Kidney tubule cell (primary cell): Measurements from ENCODE around the gene LRMDA.

ENCODE experiments used
- DNase-seq: peaks from one replicate; pipeline ENCODE4 v3.0.0-alpha.2; 2018; ENCODE audit warnings: low spot score

LRMDA gene

DNA sequence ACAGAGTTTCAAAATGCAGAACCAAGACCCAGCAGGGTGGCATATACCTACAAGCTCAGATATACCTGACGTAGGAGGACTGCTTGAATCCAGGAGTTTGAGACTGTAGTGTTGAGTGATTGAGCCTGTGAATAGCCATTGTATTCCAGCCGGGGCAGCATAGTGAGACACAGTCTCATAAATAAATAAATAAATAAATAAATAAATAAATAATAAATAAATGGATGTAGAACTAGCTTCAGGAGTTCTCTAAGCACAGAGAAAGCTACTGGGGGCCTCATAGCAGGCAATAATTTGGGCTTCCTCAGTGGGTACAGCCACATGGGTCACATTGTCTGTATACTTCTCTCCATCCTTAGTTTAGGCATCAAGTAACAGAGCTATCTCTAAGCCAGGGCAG, 906.8 kb downstream of the LRMDA start:
- no peak for DNase-seq

DNA sequence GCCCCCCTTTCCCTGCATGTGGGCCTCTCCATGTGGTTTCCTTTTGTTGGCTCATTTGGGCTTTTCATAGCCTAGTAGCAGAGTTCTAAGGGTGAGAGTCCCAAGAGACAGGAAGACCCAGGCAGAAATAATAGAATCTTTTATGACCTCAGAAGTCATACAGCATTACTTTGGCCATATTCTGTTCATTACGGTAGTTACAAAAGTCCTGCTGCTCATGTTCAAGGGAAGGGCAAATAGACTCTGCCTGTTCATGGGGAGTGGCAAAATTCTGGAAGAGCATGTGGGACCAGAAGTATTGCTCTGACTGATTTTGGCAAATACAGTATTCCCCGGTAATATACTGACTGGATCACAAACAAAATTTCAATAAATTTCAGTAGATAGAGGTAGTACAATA, 910.3 kb downstream of the LRMDA start:
- DNase-seq = no peak

DNA sequence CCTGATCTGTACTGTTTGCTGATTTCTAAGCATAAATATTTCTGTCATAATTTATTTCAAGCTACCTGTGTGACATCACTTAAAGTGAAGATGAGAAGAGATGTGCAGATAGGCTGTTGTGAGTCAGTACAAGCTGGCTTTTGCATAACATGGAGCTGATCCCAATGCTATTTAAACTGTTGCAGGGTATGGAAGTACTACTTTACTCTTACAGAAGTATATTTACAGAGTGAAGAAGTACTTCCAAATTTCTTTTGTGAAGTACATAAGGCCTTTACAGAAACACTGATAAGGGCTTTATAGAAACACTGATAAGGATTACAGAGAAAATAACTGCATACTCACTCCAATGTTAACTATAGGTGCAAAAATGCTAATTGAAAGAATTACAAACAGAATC, 911.6 kb downstream of the LRMDA start:
- DNase-seq = no peak

DNA sequence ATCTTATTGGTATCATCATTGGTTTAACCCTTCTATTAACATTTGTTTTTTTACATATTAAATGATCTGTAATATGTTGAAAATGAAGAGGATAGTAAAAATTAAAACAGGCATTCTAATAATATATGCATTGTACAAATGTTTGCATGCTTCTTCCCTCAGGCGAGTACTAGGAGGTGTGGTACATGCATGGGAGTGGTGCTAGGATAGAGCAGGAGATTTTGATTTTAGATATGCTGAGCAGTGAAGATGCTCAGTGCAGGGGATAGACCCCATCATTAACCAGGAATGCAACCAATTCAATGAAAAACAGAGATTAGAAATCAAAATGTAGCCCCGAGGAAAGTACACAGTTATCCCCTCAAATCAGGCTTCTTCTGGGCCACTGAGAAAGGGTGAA, 916.4 kb downstream of the LRMDA start:
- no peak for DNase-seq

DNA sequence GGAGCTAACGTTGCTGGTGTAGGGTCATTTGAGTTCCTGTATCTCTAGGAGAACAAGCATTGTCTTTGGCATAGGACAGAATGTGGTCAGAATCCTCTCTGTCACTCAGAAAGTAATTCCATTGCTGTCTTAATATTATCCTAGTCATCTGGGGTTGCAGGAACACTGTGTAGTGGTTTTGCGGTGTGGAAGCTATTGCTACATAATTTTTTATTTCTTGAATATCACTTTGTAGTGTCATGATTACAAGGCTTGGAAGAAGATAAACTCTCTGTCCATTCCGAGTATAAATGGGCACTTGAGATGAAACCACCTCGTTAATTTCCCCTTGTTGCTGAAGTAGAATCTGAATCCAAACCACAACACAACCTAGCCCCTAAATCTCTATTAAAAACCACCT, 919.2 kb downstream of the LRMDA start:
- no peak for DNase-seq

DNA sequence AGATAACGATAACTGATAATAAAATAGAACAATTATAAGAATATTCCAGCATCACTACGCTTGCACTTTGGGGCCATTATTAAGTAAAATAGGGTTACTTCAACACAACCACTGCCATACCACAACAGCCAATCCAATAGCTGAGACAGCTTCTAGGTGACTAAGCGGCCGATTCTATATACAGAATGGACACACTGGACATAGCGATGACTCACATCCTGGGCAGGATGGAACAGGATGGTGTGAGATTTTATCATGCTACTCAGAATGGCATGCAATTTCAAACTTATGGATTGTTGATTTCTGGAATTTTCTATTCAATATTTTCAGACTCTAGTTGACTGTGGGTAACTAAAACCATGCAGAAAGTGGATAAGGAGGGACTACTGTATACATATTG, 920.9 kb downstream of the LRMDA start:
- peak; percentile 70 for DNase-seq

DNA sequence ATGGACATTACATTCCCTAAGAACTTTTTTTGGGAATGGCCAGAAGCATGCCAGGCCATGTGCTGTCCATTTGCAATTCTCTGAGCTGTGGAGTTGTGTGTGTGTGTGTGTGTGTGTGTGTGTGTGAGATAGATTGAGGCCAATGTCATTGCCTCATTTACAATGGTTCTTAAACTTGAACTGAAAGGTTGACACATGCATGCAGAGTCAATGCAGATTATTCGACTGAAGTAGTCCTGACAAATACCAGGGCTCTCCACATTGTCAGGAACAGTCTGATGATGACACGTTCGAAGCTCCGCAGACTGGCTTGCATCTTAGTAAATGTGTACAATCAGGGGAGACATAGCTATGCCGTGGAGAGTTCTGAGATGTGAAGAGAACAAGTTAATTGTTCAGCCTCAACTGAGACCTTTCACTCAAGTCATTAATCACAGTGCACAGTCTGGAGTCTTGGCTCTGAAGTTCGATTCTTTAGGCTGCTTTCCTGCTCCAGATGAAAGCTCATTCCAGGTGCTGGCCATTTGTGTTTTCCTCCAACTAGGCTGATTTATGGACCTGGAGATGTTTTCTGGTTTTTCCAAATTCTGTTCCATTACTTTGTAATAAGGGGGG, 921.9 kb downstream of the LRMDA start:
- no peak for DNase-seq

DNA sequence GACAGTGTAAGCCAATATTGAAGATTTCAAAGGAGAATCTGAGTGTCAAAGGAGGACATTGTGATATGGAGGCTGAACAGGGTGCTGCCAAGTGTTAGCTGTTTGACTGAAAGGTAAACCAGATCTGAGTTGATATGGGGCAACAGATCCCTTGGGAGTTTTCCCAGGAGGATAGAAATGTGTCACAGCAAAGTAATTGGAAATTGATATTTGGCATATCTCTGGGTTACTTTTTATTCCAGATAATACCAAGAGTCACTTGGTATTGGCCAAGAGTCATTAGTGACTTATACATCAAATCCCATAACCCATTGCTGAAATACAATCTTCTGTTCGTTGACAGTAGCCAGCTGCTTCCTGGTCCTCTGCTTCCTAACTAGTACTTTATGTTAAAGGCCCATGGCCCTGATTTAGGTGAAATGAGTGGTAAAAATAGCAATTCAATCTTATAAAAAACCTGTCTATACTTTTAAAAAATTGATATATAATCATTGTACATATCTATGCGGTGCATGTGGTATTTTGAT, 922.9 kb downstream of the LRMDA start:
- no peak for DNase-seq

DNA sequence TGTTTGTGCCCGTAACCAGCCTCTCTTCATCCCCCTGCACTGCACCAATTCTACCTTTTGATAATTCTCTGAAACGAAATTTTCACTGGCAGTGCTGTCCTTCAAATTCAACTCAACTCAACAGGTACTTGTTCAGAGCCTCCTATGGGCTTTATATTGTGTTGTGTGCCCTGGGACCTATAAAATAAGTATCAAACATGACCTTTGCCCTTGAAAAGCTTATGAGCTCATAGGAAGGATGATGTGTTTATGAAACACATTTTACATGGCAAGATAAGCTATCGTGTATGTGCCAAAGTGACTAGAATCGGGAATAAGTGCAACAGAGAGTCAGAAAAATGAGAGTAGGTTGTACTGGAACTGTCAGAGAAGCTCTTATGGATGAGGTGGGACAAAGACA, 923.5 kb downstream of the LRMDA start:
- no peak for DNase-seq

DNA sequence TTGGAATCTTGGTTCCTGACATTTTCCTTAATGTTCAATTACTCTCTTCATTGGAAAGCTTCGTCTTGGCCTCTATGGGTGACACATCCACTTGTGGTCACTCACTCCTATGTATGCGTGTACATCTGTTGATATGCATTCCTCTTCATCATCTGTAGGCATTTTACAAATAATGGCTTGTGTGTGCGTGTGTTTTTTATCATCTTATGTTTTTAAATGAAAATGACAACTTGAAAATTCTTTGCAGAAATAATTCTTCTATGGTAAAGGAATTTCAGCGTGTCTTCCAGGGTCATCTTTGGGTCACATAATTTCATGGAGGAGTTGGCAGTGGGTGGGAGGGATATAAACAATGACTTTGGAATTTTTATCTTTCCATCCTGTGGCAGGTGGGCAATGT, 925.1 kb downstream of the LRMDA start:
- DNase-seq = no peak

DNA sequence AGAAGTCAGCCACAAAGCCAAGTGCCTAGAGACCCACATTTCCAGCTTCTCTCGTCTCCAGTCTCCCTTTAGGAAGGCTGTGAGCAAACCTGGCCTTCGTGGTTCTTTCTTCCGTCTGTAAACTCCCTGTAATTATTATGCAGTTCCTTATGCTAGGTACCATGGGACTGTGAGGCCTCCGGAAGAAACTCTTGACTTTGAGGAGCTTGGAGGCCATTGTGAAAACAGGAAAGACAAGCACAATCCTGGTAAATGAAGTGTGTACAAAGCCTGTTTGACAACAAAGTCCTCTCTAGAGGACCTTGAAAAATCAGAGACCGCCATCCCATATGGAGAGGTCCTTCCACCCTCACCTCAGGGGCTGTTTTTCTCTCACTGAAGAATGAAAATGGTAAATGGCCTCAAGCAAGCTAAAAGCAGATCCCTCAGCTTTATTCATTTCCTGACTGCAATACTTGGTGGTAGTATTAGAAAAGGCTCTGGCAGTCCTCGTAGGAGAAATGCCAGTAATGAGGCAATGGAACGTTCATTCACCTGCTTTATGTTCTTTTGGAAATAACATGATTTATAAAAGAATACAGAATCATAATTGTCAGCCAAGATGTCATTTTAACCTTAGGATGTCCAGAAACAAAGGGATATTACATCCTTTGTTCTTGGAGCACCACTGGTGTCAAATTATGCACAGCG, 926.4 kb downstream of the LRMDA start:
- DNase-seq = no peak

DNA sequence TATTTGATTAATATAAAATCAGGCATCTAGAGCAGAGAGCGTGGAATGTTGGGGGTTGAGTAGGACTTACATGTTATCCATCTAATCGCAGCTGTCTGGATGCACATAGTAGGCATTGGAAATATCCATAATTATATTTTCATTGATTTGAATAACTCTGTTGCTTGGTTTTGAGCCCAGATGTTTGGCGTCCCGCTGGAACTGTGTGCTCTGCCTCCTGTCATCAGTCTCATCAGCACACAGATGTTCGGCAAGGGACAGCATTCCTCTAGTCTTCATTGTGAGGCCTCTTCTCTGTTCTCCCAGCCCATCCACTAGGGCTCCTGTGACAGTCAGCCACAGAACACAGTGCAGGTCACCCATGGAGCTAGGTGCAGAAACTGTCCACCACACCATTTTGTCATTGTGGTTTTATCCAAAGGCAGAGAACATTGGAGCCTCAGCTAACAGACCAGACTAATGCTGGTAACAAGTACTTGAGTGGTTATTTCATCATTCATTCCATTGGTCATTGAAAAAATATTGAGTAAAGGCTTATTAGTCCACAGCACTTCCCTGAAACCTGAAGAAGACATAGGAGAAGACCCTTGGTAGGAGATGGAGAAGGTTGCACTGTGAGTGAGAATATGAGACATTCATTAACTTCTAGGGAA, 927.4 kb downstream of the LRMDA start:
- DNase-seq = no peak

DNA sequence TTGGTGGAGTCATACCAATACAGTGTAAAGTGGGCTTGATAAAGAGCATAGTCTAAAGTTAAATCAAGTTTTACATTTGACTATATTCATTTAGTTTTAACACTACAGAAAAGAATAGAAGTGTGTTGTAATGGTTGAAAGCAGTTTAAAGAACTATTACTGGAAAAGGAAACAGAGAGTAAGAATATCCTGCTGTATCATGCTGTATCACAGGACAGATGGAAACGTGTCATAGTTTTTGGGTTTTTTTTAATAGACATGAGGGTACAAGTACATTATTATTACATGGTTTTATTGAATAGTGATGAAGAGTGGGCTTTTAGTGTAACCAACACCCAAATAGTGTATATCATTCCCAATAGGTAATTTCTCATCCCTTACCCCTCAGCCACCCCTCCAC, 944.3 kb downstream of the LRMDA start:
- no peak for DNase-seq

DNA sequence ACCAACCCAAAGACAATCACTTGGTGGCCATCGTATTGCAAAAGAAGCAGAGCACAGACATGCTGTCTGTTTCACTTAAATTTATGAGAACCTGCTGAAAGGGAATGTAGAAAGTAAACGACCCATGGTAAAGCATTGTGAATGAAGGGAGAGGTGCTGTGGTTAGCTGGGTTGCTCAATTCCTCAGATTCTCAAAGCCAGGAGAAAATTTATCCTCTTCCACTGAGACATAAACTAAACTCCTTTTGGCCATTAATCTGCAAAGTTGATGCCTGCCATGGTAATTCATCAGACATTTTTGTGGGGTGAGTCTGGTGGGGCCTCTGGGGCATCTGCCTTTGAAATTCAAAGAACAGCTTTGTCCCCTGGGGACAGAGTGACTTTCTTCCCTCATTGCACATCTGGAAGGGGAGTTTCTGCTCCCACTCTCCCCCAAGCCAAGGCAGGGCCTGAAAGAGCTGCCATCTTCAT, 951.0 kb downstream of the LRMDA start:
- peak; percentile 35 for DNase-seq

DNA sequence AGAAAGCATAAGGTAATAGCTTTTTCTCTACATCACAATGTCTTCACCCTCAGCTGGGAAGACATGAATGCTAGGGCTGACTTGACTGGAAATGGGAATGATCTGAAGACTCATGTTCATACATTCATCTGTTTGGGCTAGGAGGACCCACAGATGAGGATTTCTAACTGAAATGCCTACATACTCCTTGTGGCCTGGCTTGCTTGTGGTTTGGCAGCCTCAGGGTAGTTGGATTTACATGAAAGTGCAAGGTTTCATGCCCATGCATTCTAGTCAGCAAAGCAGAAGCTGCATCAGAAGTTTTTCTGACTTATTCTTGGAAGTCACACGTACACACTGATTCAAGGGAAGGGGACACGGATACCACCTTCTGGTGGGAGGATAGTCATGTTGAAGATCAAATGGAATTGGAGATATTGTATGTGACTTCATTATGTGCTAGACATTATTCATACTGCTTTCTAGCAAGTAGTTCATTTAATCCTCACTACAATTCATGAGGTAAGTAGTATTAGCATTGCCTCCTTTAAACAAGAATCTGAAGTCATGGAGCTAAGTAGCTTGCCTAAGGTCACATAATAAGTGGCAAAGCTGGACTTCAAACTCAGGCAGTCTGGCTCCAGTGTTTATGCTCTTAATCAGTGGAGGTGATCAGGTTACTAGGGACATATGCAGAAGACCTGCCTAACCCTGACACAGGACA, 957.0 kb downstream of the LRMDA start:
- no peak for DNase-seq

DNA sequence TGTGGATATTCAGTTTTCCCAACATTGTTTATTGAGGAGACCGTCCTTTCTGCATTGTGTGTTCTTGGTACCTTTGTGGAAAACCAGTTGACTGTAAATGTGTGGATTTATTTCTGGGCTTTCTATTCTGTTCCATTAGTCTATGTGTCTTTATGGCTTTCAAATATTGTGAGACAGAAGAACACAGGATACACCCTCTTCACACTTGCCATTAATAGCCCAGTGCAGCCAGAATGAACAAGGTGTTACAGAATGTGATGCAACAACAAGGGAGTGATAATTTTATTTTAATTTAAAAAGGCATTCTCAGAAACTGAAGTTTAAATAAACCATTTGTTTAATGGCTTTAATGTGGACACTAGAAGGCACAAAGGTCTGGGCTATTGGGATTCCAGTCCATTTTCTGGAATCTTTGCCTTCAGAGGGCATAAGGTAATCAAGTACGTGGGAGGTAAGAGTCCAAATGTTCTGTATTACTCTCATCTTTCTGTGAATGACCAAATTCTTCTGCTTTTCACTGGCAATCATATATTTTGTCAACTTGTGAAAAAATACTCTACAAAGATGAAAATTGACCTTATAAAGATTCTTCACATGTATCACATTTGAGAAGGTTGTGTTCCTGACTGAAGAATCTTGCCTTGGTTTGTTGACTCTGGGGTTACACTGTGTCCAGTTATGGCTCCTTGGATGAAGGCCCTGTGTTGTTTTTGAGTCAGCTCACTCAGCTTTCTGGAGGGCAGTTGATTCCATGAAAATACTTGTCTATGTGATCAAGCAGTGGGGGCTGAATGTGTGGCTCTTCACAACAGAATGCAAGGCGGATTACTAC, 962.7 kb downstream of the LRMDA start:
- DNase-seq = no peak

DNA sequence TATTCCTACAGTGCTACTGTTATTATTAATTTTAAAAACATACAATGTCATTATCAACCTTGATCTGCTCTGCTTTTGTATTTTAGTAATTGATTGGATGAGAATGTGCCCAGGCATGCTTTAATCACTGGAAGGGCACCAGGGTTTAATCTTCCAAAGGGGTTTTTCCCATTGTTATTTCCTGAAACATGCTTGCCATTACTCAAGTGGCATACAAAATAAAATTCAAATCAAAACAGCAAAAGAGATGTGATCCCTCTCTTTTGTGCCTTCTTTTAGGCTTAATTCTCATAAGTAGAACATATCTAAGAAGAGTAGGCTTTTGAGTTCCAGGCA, 963.3 kb downstream of the LRMDA start:
- DNase-seq = no peak

DNA sequence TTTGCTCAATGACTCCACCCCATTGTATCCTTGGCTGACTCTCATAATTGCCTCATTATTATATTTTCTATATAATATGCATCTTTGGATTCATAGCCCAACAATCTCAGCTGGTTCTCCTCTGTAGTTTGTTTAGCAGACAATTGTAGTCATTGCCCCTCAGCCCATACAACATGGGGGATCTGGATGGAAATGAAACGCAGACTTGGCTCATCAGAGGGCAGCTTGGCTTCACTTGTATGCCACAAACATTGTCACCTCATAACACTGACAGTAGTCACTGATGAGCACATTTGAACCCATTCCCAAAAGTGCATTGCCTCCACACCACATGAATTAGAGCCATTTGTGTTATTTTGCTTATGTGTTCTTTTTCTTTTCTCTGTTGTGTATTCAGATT, 963.8 kb downstream of the LRMDA start:
- DNase-seq = no peak

DNA sequence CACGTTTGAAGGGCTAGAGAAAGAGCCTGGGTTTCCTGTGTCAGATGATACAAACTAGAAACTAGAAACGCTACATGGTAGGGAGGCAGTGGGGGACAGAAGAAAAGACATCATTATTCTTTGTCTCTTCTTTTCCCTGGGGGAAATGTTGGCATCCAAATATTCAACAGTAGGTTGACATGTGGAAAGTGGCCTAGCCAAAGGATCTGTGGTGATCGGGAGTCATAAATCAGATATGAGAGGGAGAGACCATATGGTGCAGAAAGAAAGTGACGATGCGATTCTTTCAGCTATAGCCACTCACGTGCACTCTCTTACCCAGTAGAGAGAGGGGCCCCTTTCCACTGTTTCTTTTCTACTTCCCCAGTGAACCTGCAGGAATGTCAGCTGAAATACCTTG, 964.7 kb downstream of the LRMDA start:
- no peak for DNase-seq

DNA sequence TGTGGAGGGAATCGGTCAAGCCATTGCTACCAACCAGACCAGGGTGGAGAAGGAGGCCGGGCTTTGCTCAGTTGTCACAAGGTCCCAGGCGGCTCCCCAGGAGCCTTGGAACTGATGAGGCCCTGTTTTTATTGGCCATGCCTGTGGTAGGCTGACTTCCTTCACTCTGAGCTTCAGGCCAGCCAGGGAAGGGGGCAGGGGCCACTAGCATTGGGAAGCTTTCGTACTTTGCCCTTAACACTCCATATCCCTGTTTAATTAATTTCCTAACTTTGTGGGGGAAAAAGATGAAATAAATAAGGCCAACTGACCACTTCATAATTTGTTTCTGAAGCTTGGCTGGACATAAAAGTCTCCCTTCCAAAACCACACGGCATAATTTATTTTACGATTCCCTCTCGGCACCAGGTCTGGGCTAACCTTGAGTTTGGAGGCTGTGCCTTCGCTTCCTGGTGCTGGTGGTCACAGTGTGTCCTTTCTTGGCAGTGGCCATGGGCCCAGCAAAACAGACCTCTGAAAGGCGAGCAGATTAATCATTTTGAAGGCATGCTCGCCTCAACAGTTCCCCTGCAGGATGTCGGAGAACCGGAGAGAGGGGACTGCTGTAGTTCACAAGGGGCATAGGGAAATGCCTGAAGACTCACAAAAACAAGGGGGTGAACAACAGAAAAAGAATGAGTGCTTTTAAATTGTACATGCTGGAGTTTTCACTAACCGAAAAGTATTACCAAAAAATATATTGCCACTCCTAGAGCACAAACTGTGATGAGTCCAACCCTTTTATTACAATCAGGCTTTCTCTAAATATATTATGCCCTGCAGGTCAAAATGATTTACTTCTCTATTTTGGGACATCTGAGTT, 966.0 kb downstream of the LRMDA start:
- no peak for DNase-seq
